ENCODE data around the gene LRRIQ1. TPM values are rescaled to one million over a fixed set of nuclear protein-coding genes. Genes with fewer than 3 reads are reported as not detected.

LRRIQ1 gene
- total and polyA plus RNA-seq, 2 of the 8 experiments (the other 6 are each of a cell fraction or from before 2014, with no cell fraction given): 0.24 to 0.76 TPM

DNA sequence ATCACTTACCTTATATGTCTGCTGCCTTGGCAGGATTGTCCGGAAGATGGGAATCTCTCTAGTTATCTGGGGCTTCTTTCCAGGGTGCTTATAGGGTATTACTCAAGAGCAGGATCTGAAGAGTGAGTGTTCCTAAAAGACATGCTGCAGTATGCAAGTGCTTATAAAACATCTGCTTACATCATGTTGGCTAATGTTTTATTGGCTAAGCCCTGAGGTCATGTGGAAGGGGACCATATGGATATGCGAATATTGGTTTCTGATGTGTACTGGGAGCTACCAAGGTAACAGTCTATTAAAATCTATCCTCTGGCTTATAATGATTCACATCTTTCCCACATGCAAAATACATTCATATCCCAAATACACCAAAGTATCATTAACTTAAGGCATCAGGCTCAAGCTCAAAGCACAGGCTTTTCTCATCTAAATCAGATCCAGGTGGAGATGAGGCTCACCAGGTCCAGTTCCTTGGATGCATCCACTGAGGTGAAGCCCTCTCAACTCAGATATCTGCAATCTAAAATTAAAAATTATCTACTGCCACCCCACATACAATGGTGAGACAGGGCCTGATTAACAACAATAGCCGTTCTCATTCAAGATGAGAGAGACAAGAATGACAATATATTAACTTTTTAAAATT lies 29.8 kb downstream of the LRRIQ1 start:
- Histone ChIP-seq H2BK120ac (replicated peaks; ENCODE audit: low read depth, low read length) (no peak overlapping the region), H3K56ac (replicated peaks; ENCODE audit: insufficient read length, low read depth, low read length) (no peak overlapping the region), H2BK20ac (ENCODE audit: low read length) (no peak overlapping the region), H2BK15ac (ENCODE audit: low read length) (no peak overlapping the region), H3K79me2 (ENCODE audit: control insufficient read depth in 1 of 2, insufficient read depth in 2 of 2, low read length in 2 of 2) (no peaks in the 10 kb centered on the region), H3K4me3 (ENCODE audit: extremely low read depth in 1 of 4, insufficient read depth in 2 of 4, low read depth in 3 of 4, low read length in 4 of 4) (no peak overlapping the region), H3K4ac (replicated peaks; ENCODE audit: insufficient read length, low read depth, low read length) (no peak overlapping the region), H3K14ac (ENCODE audit: insufficient read length) (no peak overlapping the region), H3K27ac (ENCODE audit: low read depth, low read length) (no peak overlapping the region), H4K5ac (ENCODE audit: insufficient read length, low read depth, low read length) (no peak overlapping the region), H4K20me1 (replicated peaks in 1 of 2; ENCODE audit: control insufficient read depth in 1 of 2, insufficient read depth in 2 of 2, low read length in 2 of 2) (no peaks in the 10 kb centered on the region), H3K23me2 (ENCODE audit: low read depth, low read length) (no peaks in the 10 kb centered on the region), H3K9ac (replicated peaks in 1 of 4; ENCODE audit: extremely low read depth in 1 of 4, low read depth in 3 of 4, low read length in 3 of 4) (no peak overlapping the region), H2AFZ (ENCODE audit: low read length) (no peak overlapping the region), H3K23ac (ENCODE audit: insufficient read length) (no peak overlapping the region), H2BK5ac (ENCODE audit: low read depth, low read length) (no peak overlapping the region), H2BK12ac (ENCODE audit: low read depth, low read length) (no peak overlapping the region), H3K36me3 (ENCODE audit: control insufficient read depth in 2 of 4, insufficient read depth in 4 of 4, low read length in 3 of 4) (no peaks in the 10 kb centered on the region), H3K27me3 (replicated peaks in 1 of 4; ENCODE audit: control insufficient read depth in 3 of 4, extremely low read depth in 1 of 4, insufficient read depth in 3 of 4, low read length in 3 of 4) (no peaks in the 10 kb centered on the region), H3K18ac (ENCODE audit: extremely low read depth, low read length) (no peak overlapping the region), H3K4me2 (ENCODE audit: insufficient read depth in 1 of 2, low read depth in 2 of 2, low read length in 2 of 2) (no peak overlapping the region), H3K9me3 (ENCODE audit: insufficient read depth in 2 of 2, low read depth in 1 of 2, low read length in 1 of 2) (no peaks in the 10 kb centered on the region), H4K91ac (replicated peaks; ENCODE audit: insufficient read length, low read length) (no peak overlapping the region), H2AK5ac (ENCODE audit: low read depth, low read length) (no peak overlapping the region), H3K79me1 (ENCODE audit: low read depth, low read length) (no peaks in the 10 kb centered on the region), H4K8ac (ENCODE audit: extremely low read depth, insufficient read depth, low read length) (no peak overlapping the region), H3K4me1 (replicated peaks in 1 of 4; ENCODE audit: control insufficient read depth in 3 of 4, insufficient read depth in 4 of 4, low read length in 3 of 4) (no peaks in the 10 kb centered on the region)
- WGBS, 2 experiments (ENCODE audit: extremely low coverage in 1 of 2, insufficient coverage in 1 of 2, insufficient read length in 1 of 2, insufficient replicate concordance in 2 of 2, low coverage in 1 of 2, low lambda C conversion rate in 2 of 2, missing lambda C conversion rate in 1 of 2): 96% methylated on average over 3 of the region's 3 CpGs; no CpG with 5 or more reads in 1 of the 2 experiments
- no peak for DNase-seq (ENCODE audit: low read depth in 1 of 2, low spot score in 2 of 2)
- ChIA-PET CTCF (ENCODE audit: partially characterized antibody) (interaction anchor here (0.8 to 1.3 kb wide), 4 partner anchors 8 to 15 kb away, joined by 3 to 5 read pairs (median 4); no protein-coding TSS in a partner anchor), POLR2A (ENCODE audit: partially characterized antibody) (no interaction called here)
- FAIRE-seq: no peak
- TF ChIP-seq ASH2L (IDR thresholded peaks at IDR 0.05; ENCODE audit: low read length) (no peak), PHF8 (conservative IDR thresholded peaks at IDR 0.05; ENCODE audit: low read depth, low read length) (no peak), CHD2 (IDR thresholded peaks at IDR 0.05; ENCODE audit: low read length) (no peak), HDAC2 (IDR thresholded peaks at IDR 0.05; ENCODE audit: borderline replicate concordance in 1 of 2, low read depth in 2 of 2, low read length in 2 of 2) (no peak), KDM4A (IDR thresholded peaks at IDR 0.05; ENCODE audit: low read depth, low read length, severe bottlenecking) (no peak), RNF2 (IDR thresholded peaks at IDR 0.05; ENCODE audit: borderline replicate concordance, low read depth, low read length, missing control alignments, poor library complexity, severe bottlenecking) (no peak), RBBP5 (IDR thresholded peaks at IDR 0.05; ENCODE audit: borderline replicate concordance, low read depth, low read length) (no peak), POLR2A (IDR thresholded peaks at IDR 0.05; ENCODE audit: control extremely low read depth in 1 of 2, low read depth in 2 of 2, low read length in 2 of 2) (no peak), NANOG (IDR thresholded peaks at IDR 0.05; ENCODE audit: insufficient read depth, low read depth, low read length, poor library complexity, severe bottlenecking) (no peak)
- TF ChIP-seq, protein P1, sequence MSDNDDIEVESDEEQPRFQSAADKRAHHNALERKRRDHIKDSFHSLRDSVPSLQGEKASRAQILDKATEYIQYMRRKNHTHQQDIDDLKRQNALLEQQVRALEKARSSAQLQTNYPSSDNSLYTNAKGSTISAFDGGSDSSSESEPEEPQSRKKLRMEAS (IDR thresholded peaks at IDR 0.05): no peak
- TF ChIP-seq, protein P2, sequence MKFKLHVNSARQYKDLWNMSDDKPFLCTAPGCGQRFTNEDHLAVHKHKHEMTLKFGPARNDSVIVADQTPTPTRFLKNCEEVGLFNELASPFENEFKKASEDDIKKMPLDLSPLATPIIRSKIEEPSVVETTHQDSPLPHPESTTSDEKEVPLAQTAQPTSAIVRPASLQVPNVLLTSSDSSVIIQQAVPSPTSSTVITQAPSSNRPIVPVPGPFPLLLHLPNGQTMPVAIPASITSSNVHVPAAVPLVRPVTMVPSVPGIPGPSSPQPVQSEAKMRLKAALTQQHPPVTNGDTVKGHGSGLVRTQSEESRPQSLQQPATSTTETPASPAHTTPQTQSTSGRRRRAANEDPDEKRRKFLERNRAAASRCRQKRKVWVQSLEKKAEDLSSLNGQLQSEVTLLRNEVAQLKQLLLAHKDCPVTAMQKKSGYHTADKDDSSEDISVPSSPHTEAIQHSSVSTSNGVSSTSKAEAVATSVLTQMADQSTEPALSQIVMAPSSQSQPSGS (IDR thresholded peaks at IDR 0.05; ENCODE audit: low read length): no peak

Measured in H1 (cell line).